HCT116 (cell line): Measurements from ENCODE around the gene BNIPL.

Experiments used
- CTCF ChIP-seq, 3 experiments: fragments of 200-600 bp in 1 of 3; sonication (generic) in 1 of 3; IDR thresholded peaks in 2 of 3; conservative IDR thresholded peaks in 1 of 3; 2 replicates each; pipeline ENCODE4 v1.5.1; 2012 to 2017; ENCODE audit warnings: low read depth in 2 of 3, low read length in 2 of 3, antibody characterized with exemption in 1 of 3, borderline replicate concordance in 1 of 3, control low read depth in 1 of 3, mild to moderate bottlenecking in 1 of 3, mixed read lengths in 1 of 3, mixed run types in 1 of 3, moderate library complexity in 1 of 3; ENCODE audit not compliant: insufficient read depth in 1 of 3
- SP1 ChIP-seq: IDR thresholded peaks from 2 replicates; pipeline ENCODE4 v1.6.1; 2012; ENCODE audit warnings: low read depth
- ZFX ChIP-seq: fragments of 450-650 bp; IDR thresholded peaks from 2 replicates; pipeline ENCODE4 v1.6.1; 2017
- ZNF274 ChIP-seq: fragments of 200-500 bp; sonication (Bioruptor generic); IDR thresholded peaks from 2 replicates; pipeline ENCODE4 v1.6.1; 2014; ENCODE audit warnings: mild to moderate bottlenecking, low read depth, low read length, inconsistent platforms

- TF ChIP-seq SP1, result no peak
- TF ChIP-seq CTCF (IDR thresholded peaks at IDR 0.05 in 2 of 3, conservative IDR thresholded peaks at IDR 0.05 in 1 of 3; ENCODE audit: borderline replicate concordance in 1 of 3, insufficient read depth in 1 of 3, low read depth in 2 of 3, low read length in 2 of 3), result no peak
- TF ChIP-seq ZNF274, result no peak
- no peak for TF ChIP-seq ZFX
These were observed 6.8 kb downstream of the BNIPL start for GRCh38 chr1:151043163-151043562.
